Suprapubic skin (tissue), 4 donors: ENCODE measurements around the gene SUFU. TPM values are rescaled to one million over a fixed set of nuclear protein-coding genes. Genes with fewer than 3 reads are reported as not detected.

ENCODE experiments used
- DNase-seq, 2 donors: peaks; one replicate each; pipeline ENCODE4 v3.0.0-alpha.2; 2019; ENCODE audit warnings: low spot score in 2 of 2
- H3K27ac ChIP-seq: fragments of 200-600 bp; sonication (generic); one replicate; pipeline ENCODE4 v1.5.1; 2019
- H3K27me3 ChIP-seq: fragments of 200-600 bp; sonication (generic); one replicate; pipeline ENCODE4 v1.5.1; 2019
- H3K36me3 ChIP-seq: fragments of 200-600 bp; sonication (generic); one replicate; pipeline ENCODE4 v1.5.1; 2019
- H3K4me1 ChIP-seq: fragments of 200-600 bp; sonication (generic); one replicate; pipeline ENCODE4 v1.5.1; 2019
- H3K4me3 ChIP-seq: fragments of 200-600 bp; sonication (generic); one replicate; pipeline ENCODE4 v1.5.1; 2019; ENCODE audit warnings: mild to moderate bottlenecking
- H3K9me3 ChIP-seq: fragments of 200-600 bp; sonication (generic); one replicate; pipeline ENCODE4 v1.5.1; 2019
- EP300 ChIP-seq: sonication (generic); formaldehyde crosslinking; IDR thresholded peaks from one replicate; pipeline ENCODE4 v1.6.1; 2017; ENCODE audit warnings: antibody characterized with exemption
- POLR2A ChIP-seq, 2 donors: fragments of 450-650 bp; IDR thresholded peaks; one replicate each; pipeline ENCODE4 v1.6.1; 2017; ENCODE audit warnings: antibody characterized with exemption in 2 of 2, mild to moderate bottlenecking in 2 of 2, moderate library complexity in 2 of 2
- POLR2AphosphoS5 ChIP-seq, 3 donors: sonication (generic); formaldehyde crosslinking; IDR thresholded peaks; one replicate each; pipeline ENCODE4 v1.6.1; 2017; ENCODE audit warnings: antibody characterized with exemption in 3 of 3
- WGBS: methylation state at CpG from one replicate; pipeline ENCODE4 v1.1.5; 2018; 5-methylcytosine and 5-hydroxymethylcytosine counted together
- total RNA-seq, 4 donors: library from RNA; depleted of rRNA; stranded (reverse); fragments of >200 nt; gene quantifications; one replicate each; pipeline ENCODE4 v1.1.0, GENCODE V29; 2016
- TF ChIP-seq, protein P1 (sequence below), 2 donors: fragments of 200-600 bp in 1 of 2; fragments of 450-650 bp in 1 of 2; sonication (generic) in 1 of 2; IDR thresholded peaks; one replicate each; pipeline ENCODE4 v1.5.1; 2016 to 2019; ENCODE audit warnings: antibody characterized with exemption in 2 of 2, mild to moderate bottlenecking in 1 of 2, moderate library complexity in 1 of 2

SUFU gene
- total RNA-seq, 4 donors from 2014 or later = 15.3 to 22.7 (median 18.9) TPM

GRCh38 chr10:102515724-102516123 is 12.0 kb downstream of the SUFU start:
- no peaks in the 10 kb centered on the region for H3K27me3 ChIP-seq
- H3K36me3 ChIP-seq = peaks cover 44% of the 10 kb centered on the region
- H3K9me3 ChIP-seq = no peaks in the 10 kb centered on the region
- TF ChIP-seq EP300 (no peak), POLR2AphosphoS5 (IDR thresholded peaks at IDR 0.05) (no peak), POLR2A (IDR thresholded peaks at IDR 0.05) (no peak)
- TF ChIP-seq, protein P1, sequence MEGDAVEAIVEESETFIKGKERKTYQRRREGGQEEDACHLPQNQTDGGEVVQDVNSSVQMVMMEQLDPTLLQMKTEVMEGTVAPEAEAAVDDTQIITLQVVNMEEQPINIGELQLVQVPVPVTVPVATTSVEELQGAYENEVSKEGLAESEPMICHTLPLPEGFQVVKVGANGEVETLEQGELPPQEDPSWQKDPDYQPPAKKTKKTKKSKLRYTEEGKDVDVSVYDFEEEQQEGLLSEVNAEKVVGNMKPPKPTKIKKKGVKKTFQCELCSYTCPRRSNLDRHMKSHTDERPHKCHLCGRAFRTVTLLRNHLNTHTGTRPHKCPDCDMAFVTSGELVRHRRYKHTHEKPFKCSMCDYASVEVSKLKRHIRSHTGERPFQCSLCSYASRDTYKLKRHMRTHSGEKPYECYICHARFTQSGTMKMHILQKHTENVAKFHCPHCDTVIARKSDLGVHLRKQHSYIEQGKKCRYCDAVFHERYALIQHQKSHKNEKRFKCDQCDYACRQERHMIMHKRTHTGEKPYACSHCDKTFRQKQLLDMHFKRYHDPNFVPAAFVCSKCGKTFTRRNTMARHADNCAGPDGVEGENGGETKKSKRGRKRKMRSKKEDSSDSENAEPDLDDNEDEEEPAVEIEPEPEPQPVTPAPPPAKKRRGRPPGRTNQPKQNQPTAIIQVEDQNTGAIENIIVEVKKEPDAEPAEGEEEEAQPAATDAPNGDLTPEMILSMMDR (IDR thresholded peaks at IDR 0.05) = no peak
- no peak overlapping the region for H3K27ac ChIP-seq
- H3K4me1 ChIP-seq = peaks cover 9% of the 10 kb centered on the region
- no peak overlapping the region for H3K4me3 ChIP-seq
- no peak for DNase-seq
- 100% methylated on average over 3 of the region's 3 CpGs for WGBS

- H3K9me3 ChIP-seq = no peaks in the 10 kb centered on the region
- DNase-seq = no peak
- WGBS = 93% methylated on average over 3 of the region's 3 CpGs
- peaks cover 7% of the 10 kb centered on the region for H3K4me1 ChIP-seq
- H3K27me3 ChIP-seq = no peaks in the 10 kb centered on the region
- peaks cover 28% of the 10 kb centered on the region for H3K36me3 ChIP-seq
- H3K27ac ChIP-seq = no peak overlapping the region
- TF ChIP-seq EP300 (no peak), POLR2A (IDR thresholded peaks at IDR 0.05) (no peak), POLR2AphosphoS5 (IDR thresholded peaks at IDR 0.05) (no peak)
- TF ChIP-seq, protein P1 (IDR thresholded peaks at IDR 0.05) = no peak
- no peak overlapping the region for H3K4me3 ChIP-seq
Observed at GRCh38 chr10:102517553-102517952, 13.8 kb downstream of the SUFU start.

- no peak for DNase-seq
Observed at GRCh38 chr10:102519246-102519825, 15.6 kb downstream of the SUFU start.

DNA sequence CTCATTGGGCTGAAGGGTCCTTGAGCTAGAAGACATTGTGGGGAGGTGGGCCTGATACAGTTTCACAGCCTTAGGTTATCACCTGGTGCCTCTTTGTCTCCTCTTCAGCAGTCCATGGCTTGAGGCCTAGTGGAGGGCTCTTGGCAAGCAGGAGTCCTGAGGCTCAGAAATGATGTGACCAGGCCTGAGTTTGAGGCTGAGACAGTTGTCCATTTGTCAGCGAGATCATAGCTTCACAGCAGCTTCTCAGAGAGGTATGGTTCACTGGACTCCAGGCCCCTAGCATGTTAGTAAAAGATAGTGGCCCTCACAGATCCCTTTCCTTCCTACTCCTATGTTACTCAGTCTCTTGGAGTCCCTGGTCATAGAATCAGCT is 19.1 kb downstream of the SUFU start:
- H3K27ac ChIP-seq = no peak overlapping the region
- peaks cover 9% of the 10 kb centered on the region for H3K36me3 ChIP-seq
- H3K4me1 ChIP-seq = no peaks in the 10 kb centered on the region
- no peaks in the 10 kb centered on the region for H3K27me3 ChIP-seq
- TF ChIP-seq, protein P1 (IDR thresholded peaks at IDR 0.05) = no peak
- no peak for TF ChIP-seq POLR2AphosphoS5 (IDR thresholded peaks at IDR 0.05)
- TF ChIP-seq EP300 = no peak
- TF ChIP-seq POLR2A (IDR thresholded peaks at IDR 0.05) = no peak
- no peak for DNase-seq
- no peak overlapping the region for H3K4me3 ChIP-seq
- H3K9me3 ChIP-seq = no peaks in the 10 kb centered on the region
- 100% methylated on average over 1 of the region's 1 CpG for WGBS

More at GRCh38 chr10:102519246-102519825, 15.6 kb downstream of the SUFU start:
- Histone ChIP-seq H3K36me3 (peaks cover 18% of the 10 kb centered on the region), H3K27me3 (no peaks in the 10 kb centered on the region), H3K27ac (no peak overlapping the region), H3K4me3 (no peak overlapping the region), H3K9me3 (no peaks in the 10 kb centered on the region), H3K4me1 (peaks cover 7% of the 10 kb centered on the region)
- TF ChIP-seq POLR2A (IDR thresholded peaks at IDR 0.05) (no peak), POLR2AphosphoS5 (IDR thresholded peaks at IDR 0.05) (no peak), EP300 (no peak)
- TF ChIP-seq, protein P1 (IDR thresholded peaks at IDR 0.05) = no peak
- WGBS = 91% methylated on average over 12 of the region's 12 CpGs

DNA sequence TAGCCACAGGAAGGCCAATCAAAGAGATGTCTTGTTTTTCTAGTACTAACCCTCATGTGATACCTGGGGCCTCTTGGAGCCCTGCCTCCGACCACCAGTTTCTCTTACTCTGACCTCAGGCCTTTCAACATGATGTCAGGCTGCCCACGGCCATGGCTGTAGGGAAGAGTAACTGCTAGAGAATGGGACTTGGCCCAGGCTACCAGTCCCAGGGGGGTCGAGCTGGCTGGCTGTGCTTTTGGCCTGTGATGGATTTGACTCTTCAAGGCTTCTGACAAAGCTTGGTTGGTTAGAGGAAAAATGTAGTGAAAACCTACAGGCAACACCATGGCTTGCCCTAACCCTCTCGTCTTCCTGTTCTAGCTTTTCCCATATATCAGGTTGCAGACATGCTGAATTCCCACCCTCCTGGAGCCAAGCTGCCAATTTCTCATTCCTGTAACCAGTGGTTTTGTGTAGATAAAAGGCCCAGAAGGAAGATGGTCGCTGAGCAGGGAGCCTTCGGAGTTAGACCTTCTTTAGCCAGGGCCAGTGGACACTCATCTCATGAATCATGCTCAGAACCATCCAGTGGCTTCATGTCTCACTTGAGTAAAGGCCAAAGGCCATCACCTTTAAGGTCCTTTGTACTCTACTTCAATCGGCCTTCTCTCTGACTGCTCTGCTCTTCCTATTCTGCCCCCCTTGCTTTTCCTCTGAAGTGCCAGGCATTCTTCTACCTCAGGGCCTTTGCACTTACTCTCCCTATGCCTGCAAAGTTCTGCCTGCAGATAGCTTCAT is 19.7 kb downstream of the SUFU start:
- H3K9me3 ChIP-seq = no peaks in the 10 kb centered on the region
- H3K4me3 ChIP-seq = no peak overlapping the region
- no peak for TF ChIP-seq EP300
- no peak for TF ChIP-seq POLR2AphosphoS5 (IDR thresholded peaks at IDR 0.05)
- no peak for TF ChIP-seq POLR2A (IDR thresholded peaks at IDR 0.05)
- TF ChIP-seq, protein P1 (IDR thresholded peaks at IDR 0.05) = no peak
- H3K27ac ChIP-seq = no peak overlapping the region
- H3K4me1 ChIP-seq = no peaks in the 10 kb centered on the region
- H3K36me3 ChIP-seq = peaks cover 6% of the 10 kb centered on the region
- H3K27me3 ChIP-seq = no peaks in the 10 kb centered on the region
- DNase-seq = no peak
- 72% methylated on average over 7 of the region's 7 CpGs for WGBS
